ENCODE measurements around the gene GET3. TPM values are rescaled to one million over a fixed set of nuclear protein-coding genes. Genes with fewer than 3 reads are reported as not detected.

GET3 gene
- total RNA-seq, 2 donors from 2014 or later: 37.7 to 66.6 TPM

DNA sequence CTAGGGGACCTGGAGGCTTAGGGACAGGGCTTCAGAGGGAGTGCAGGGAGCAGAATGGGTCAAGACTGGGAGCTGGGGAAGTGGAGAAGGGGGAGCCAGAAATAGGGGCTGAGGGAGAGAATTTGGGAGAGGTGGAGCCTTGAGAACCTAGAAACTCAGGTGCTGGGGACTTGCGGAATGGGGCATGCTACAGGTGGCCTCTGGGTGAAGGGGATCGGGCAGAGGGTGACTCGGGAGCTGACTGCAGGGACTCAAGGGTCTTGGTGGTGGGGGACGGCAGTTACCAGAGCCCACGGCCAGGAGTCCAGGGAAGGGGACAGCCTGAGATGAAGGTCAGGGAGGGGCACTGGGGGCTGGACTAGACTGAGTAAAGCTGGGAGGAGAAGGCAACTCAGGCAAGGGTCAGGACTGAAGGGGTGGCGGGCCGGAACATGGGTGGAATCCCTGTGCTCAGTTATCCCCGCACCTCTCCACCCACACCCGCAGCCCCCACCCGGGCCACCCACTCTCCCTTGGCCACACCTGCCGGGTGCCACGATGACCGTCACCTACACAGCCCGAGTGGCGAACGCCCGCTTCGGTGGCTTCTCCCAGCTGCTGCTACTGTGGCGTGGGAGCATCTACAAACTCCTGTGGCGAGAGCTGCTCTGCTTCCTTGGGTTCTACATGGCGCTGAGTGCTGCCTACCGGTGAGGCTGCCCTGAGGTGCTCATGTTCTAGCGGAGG, 14.9 kb downstream of the GET3 start:
- Mint-ChIP-seq H3K9me3 (peaks cover 4% of the 10 kb centered on the region), H3K4me3 (no peak overlapping the region), H3K36me3 (ENCODE audit: low read depth) (peaks cover 12% of the 10 kb centered on the region), H3K4me1 (no peaks in the 10 kb centered on the region), H3K27ac (no peak overlapping the region), H3K27me3 (peaks cover 11% of the 10 kb centered on the region)
- no peak for ATAC-seq (replicated peaks)

- H3K4me3 Mint-ChIP-seq: no peak overlapping the region
- H3K36me3 Mint-ChIP-seq (ENCODE audit: low read depth): no peaks in the 10 kb centered on the region
- H3K9me3 Mint-ChIP-seq: no peaks in the 10 kb centered on the region
- ATAC-seq (replicated peaks): no peak
- peaks cover 11% of the 10 kb centered on the region for H3K27me3 Mint-ChIP-seq
- no peaks in the 10 kb centered on the region for H3K4me1 Mint-ChIP-seq
- no peak overlapping the region for H3K27ac Mint-ChIP-seq
Measured at GRCh38 chr19:12754465-12755196, 17.3 kb downstream of the GET3 start.

DNA sequence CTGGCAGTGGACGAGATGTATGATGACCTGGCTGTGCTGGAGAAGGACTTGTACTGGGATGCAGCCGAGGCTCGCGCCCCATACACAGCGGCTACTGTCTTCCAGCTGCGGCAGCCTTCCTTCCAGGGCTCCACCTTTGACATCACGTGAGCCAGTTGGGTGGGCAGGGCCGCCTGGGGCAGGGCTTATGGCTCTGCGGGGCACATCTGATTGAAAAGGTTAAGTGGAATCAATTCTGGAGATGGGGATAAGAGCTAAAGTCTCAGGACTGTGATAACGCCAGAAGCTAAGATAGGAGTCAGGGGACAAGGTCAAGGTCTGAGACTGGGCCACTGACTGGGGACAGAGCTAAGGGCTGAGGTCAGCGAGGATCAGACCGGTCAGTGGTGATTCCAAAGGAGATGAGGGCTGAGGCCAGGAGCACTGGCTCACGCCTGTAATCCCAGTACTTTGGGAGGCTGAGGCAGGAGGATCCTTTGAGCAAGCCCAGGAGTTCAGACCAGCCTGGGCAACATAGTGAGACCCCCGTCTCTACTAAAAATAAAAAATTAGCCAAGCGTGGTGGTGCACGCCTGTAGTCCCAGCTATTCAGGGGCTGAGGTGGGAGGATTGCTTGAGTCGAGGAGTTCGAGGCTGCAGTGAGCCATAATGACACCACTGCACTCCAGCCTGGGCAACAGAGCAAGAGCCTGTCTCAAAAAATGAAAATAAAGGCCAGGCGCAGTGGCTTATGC, 19.0 kb downstream of the GET3 start:
- no peaks in the 10 kb centered on the region for H3K4me1 Mint-ChIP-seq
- no peaks in the 10 kb centered on the region for H3K9me3 Mint-ChIP-seq
- H3K4me3 Mint-ChIP-seq: no peak overlapping the region
- H3K27me3 Mint-ChIP-seq: peaks cover 11% of the 10 kb centered on the region
- H3K36me3 Mint-ChIP-seq (ENCODE audit: low read depth): no peaks in the 10 kb centered on the region
- no peak overlapping the region for H3K27ac Mint-ChIP-seq
- no peak for ATAC-seq (replicated peaks)

DNA sequence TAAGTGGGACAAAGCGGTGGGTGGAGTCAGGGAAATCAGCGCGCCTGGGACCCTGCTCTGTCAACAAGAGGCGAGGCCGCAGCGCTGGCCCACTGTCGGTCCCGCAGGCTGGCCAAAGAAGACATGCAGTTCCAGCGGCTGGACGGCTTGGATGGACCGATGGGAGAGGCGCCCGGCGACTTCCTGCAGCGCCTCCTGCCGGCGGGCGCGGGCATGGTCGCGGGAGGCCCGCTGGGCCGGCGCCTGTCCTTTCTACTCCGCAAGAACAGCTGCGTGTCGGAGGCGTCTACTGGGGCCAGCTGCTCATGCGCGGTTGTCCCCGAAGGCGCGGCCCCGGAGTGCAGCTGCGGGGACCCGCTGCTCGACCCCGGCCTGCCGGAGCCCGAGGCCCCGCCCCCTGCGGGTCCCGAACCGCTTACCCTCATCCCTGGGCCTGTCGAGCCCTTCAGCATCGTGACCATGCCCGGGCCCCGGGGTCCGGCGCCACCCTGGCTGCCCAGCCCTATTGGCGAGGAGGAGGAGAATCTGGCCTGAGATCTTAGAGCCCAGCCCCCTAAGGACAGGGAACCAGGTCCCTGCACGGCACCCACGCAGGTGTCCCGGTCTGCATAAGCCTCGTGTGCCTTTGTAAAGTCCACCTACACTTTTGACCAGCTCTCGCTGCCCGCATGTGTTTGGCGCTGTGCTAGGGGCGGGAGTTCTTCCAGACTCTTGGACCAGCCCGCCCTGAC, 20.4 kb downstream of the GET3 start:
- H3K27ac Mint-ChIP-seq: no peak overlapping the region
- peak; percentile 89 for ATAC-seq (replicated peaks)
- H3K4me1 Mint-ChIP-seq: no peaks in the 10 kb centered on the region
- H3K27me3 Mint-ChIP-seq: peaks cover 8% of the 10 kb centered on the region
- no peaks in the 10 kb centered on the region for H3K9me3 Mint-ChIP-seq
- peak overlapping the region; percentile 35 for H3K4me3 Mint-ChIP-seq
- H3K36me3 Mint-ChIP-seq (ENCODE audit: low read depth): no peaks in the 10 kb centered on the region

GRCh38 chr19:12759686-12760085, 22.4 kb downstream of the GET3 start:
- peaks cover 8% of the 10 kb centered on the region for H3K27me3 Mint-ChIP-seq
- H3K9me3 Mint-ChIP-seq: no peaks in the 10 kb centered on the region
- no peaks in the 10 kb centered on the region for H3K36me3 Mint-ChIP-seq (ENCODE audit: low read depth)
- no peak for ATAC-seq (replicated peaks)
- H3K27ac Mint-ChIP-seq: no peak overlapping the region
- H3K4me1 Mint-ChIP-seq: no peaks in the 10 kb centered on the region
- no peak overlapping the region for H3K4me3 Mint-ChIP-seq

DNA sequence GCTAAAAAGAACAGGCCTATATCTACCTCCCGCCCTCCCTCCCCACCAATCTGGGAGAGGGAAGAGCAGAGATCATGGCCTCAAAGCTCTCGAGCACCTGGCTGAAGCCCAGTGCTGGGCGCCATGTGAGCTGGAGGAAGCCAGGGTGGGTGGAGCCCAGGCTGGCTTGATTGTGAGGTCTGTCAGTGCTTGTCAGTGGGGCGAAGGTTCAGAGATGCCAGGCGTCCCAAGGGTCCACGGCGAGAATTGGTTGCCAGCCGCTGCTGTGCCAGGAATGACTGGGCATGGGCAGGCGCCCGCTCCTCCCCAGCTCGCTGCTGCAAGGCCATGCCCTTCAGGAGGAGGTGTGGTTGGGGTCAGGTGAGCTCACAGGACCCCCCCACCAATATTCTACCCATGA, 25.8 kb downstream of the GET3 start:
- no peaks in the 10 kb centered on the region for H3K4me1 Mint-ChIP-seq
- H3K27ac Mint-ChIP-seq: no peak overlapping the region
- ATAC-seq (replicated peaks): no peak
- no peak overlapping the region for H3K4me3 Mint-ChIP-seq
- H3K9me3 Mint-ChIP-seq: no peaks in the 10 kb centered on the region
- H3K36me3 Mint-ChIP-seq (ENCODE audit: low read depth): no peaks in the 10 kb centered on the region
- H3K27me3 Mint-ChIP-seq: no peaks in the 10 kb centered on the region

- no peaks in the 10 kb centered on the region for H3K27me3 Mint-ChIP-seq
- H3K4me3 Mint-ChIP-seq: no peak overlapping the region
- no peaks in the 10 kb centered on the region for H3K9me3 Mint-ChIP-seq
- no peaks in the 10 kb centered on the region for H3K36me3 Mint-ChIP-seq (ENCODE audit: low read depth)
- no peak overlapping the region for H3K27ac Mint-ChIP-seq
- no peak for ATAC-seq (replicated peaks)
- no peaks in the 10 kb centered on the region for H3K4me1 Mint-ChIP-seq
Measured at GRCh38 chr19:12764698-12765097, 27.4 kb downstream of the GET3 start.

DNA sequence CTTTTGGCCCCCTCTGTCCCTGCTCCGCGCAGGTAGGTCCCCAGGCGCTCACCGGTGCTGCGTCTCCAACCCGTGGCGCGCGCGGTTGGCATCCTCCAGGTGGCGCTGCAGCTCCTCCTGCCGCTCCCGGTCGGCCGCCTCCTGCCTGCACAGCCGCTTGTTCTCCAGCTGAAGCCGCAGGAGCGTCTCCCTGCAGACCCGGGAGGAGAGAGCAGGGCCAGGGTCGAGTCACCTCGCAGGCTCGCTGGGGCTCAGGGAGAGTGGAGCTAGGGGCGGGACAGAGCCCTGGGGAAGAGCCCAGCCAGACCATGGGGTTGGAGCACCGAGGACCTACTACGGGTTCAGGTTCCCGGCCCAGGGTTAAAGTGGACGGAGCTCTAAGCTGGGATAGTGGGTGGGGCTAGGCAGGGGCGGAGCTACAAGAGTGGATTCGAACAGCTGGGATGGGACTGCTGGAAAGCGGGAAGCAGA, 28.8 kb downstream of the GET3 start:
- Mint-ChIP-seq H3K9me3 (no peaks in the 10 kb centered on the region), H3K4me3 (peak overlapping the region; percentile 48), H3K27me3 (no peaks in the 10 kb centered on the region), H3K4me1 (peaks cover 5% of the 10 kb centered on the region), H3K36me3 (ENCODE audit: low read depth) (no peaks in the 10 kb centered on the region), H3K27ac (no peak overlapping the region)
- peak; percentile 85 for ATAC-seq (replicated peaks)

GRCh38 chr19:12767150-12767549, 29.9 kb downstream of the GET3 start:
- ATAC-seq (replicated peaks): no peak
- no peak overlapping the region for H3K27ac Mint-ChIP-seq
- no peaks in the 10 kb centered on the region for H3K9me3 Mint-ChIP-seq
- H3K27me3 Mint-ChIP-seq: no peaks in the 10 kb centered on the region
- no peak overlapping the region for H3K4me3 Mint-ChIP-seq
- peaks cover 5% of the 10 kb centered on the region for H3K4me1 Mint-ChIP-seq
- H3K36me3 Mint-ChIP-seq (ENCODE audit: low read depth): no peaks in the 10 kb centered on the region

GRCh38 chr19:12767666-12768065, 30.4 kb downstream of the GET3 start:
- Mint-ChIP-seq H3K4me3 (no peak overlapping the region), H3K36me3 (ENCODE audit: low read depth) (no peaks in the 10 kb centered on the region), H3K4me1 (peaks cover 5% of the 10 kb centered on the region), H3K27me3 (no peaks in the 10 kb centered on the region), H3K27ac (no peak overlapping the region), H3K9me3 (no peaks in the 10 kb centered on the region)
- no peak for ATAC-seq (replicated peaks)

DNA sequence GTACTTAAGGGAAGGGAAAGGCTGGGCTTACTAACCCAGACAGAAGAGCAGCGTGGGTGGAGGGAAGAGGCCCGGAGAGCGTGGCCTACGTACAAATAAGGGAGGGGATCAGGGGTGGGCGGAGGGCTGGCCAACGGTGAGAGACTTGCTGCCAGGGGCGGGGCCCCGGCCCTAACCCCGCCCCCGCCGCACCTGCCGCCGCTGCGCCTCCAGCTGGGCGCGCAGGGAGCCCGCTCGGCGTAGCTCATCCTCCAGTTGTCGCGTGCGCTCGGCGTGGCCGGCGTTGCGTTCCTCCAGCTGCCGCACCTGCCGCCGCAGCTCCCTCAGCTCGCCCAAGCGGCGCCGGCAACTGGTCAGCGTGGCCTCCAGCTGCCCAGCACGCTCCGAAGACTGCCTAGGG, 32.4 kb downstream of the GET3 start:
- peak; percentile 90 for ATAC-seq (replicated peaks)
- Mint-ChIP-seq H3K4me1 (peaks cover 8% of the 10 kb centered on the region), H3K36me3 (ENCODE audit: low read depth) (no peaks in the 10 kb centered on the region), H3K4me3 (peak overlapping the region; percentile 44), H3K9me3 (no peaks in the 10 kb centered on the region), H3K27me3 (no peaks in the 10 kb centered on the region), H3K27ac (no peak overlapping the region)

GRCh38 chr19:12770922-12771321, 33.6 kb downstream of the GET3 start:
- ATAC-seq (replicated peaks): no peak
- no peaks in the 10 kb centered on the region for H3K9me3 Mint-ChIP-seq
- H3K27me3 Mint-ChIP-seq: no peaks in the 10 kb centered on the region
- H3K4me1 Mint-ChIP-seq: peaks cover 8% of the 10 kb centered on the region
- H3K27ac Mint-ChIP-seq: no peak overlapping the region
- H3K4me3 Mint-ChIP-seq: no peak overlapping the region
- H3K36me3 Mint-ChIP-seq (ENCODE audit: low read depth): no peaks in the 10 kb centered on the region

DNA sequence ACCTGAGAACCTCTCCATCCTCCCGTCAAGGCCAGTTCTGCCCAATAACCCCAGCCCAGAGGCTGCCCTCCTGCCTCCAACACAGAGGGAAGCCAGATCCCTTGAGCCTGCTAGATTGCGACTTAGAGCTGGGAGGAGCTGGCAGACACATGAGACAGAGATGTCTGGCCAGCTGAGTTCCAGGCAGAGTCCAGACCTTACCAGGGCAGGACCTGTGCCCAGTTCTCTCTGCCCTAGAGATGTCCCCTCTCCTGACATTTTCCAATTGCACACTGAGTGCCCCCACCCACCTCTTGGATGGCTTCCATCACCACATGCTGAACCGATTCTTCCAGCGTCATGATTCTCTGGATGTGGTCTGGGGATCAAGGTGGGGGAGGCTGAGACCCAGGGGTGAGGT, 35.0 kb downstream of the GET3 start:
- Mint-ChIP-seq H3K4me3 (no peak overlapping the region), H3K9me3 (no peaks in the 10 kb centered on the region), H3K36me3 (ENCODE audit: low read depth) (no peaks in the 10 kb centered on the region), H3K27me3 (no peaks in the 10 kb centered on the region), H3K27ac (no peak overlapping the region), H3K4me1 (peaks cover 8% of the 10 kb centered on the region)
- no peak for ATAC-seq (replicated peaks)

- Mint-ChIP-seq H3K4me1 (peaks cover 12% of the 10 kb centered on the region), H3K36me3 (ENCODE audit: low read depth) (no peaks in the 10 kb centered on the region), H3K27ac (no peak overlapping the region), H3K4me3 (no peak overlapping the region), H3K27me3 (no peaks in the 10 kb centered on the region), H3K9me3 (no peaks in the 10 kb centered on the region)
- no peak for ATAC-seq (replicated peaks)
Measured at GRCh38 chr19:12773571-12773970, 36.3 kb downstream of the GET3 start.

Data from activated T-helper 17 cell treated with anti-CD3 and anti-CD28 coated beads, Interleukin-2, amount 50 U/mL, for 72 hours (primary cell).